HG02763 (cell line): ENCODE measurements around the gene MSMB.
"Not testable (repeated sequence)": the region's sequence is repeated elsewhere in the genome, so short reads cannot be mapped to it uniquely, and the experiment has no call there.

Source experiments
- ATAC-seq: cut with Tn5 transposase; IDR thresholded peaks from one replicate; pipeline ENCODE4 v1.9.1; 2021; ENCODE audit warnings: mild to moderate bottlenecking, moderate library complexity; ENCODE audit not compliant: unreplicated experiment

The MSMB gene

GRCh38 chr10:46070749-46071148 lies 24.7 kb upstream of the MSMB start:
- no peak for ATAC-seq

GRCh38 chr10:46069771-46070463 lies 23.8 kb upstream of the MSMB start:
- no peak for ATAC-seq

GRCh38 chr10:46068905-46069304 lies 22.8 kb upstream of the MSMB start:
- ATAC-seq: no peak

GRCh38 chr10:46068117-46068516 lies 22.0 kb upstream of the MSMB start:
- no peak for ATAC-seq

GRCh38 chr10:46064269-46064817 lies 18.3 kb upstream of the MSMB start:
- no peak for ATAC-seq

- no peak for ATAC-seq
Measured at GRCh38 chr10:46062723-46063428, 16.8 kb upstream of the MSMB start.

- no peak for ATAC-seq
Measured at GRCh38 chr10:46060706-46061105, 14.6 kb upstream of the MSMB start.

- not testable (repeated sequence) for ATAC-seq
Measured at GRCh38 chr10:46057927-46058326, 11.9 kb upstream of the MSMB start.

- ATAC-seq: no peak
Measured at GRCh38 chr10:46057038-46057437, 11.0 kb upstream of the MSMB start.

- ATAC-seq: no peak
Measured at GRCh38 chr10:46055771-46056170, 9.7 kb upstream of the MSMB start.

- ATAC-seq: no peak
Measured at GRCh38 chr10:46053534-46054434, 7.7 kb upstream of the MSMB start.

- no peak for ATAC-seq
Measured at GRCh38 chr10:46052791-46053375, 6.8 kb upstream of the MSMB start.

- ATAC-seq: no peak
Measured at GRCh38 chr10:46052057-46052790, 6.2 kb upstream of the MSMB start.

- no peak for ATAC-seq
Measured at GRCh38 chr10:46050941-46051623, 5.0 kb upstream of the MSMB start.

GRCh38 chr10:46049497-46049831 lies 3.4 kb upstream of the MSMB start:
- ATAC-seq: not testable (repeated sequence)

- no peak for ATAC-seq
Measured at GRCh38 chr10:46048152-46048551, 2.1 kb upstream of the MSMB start.

GRCh38 chr10:46042527-46042926 lies 3.5 kb downstream of the MSMB start:
- ATAC-seq: no peak

- ATAC-seq: no peak
Measured at GRCh38 chr10:46040004-46040403, 6.1 kb downstream of the MSMB start.

- no peak for ATAC-seq
Measured at GRCh38 chr10:46037107-46037825, 8.8 kb downstream of the MSMB start.
